Mammary epithelial cell (primary cell): ENCODE data around the gene RPH3AL.
"Not testable (repeated sequence)": the region's sequence is repeated elsewhere in the genome, so short reads cannot be mapped to it uniquely, and the experiment has no call there.

Experiments
- CTCF ChIP-seq, 2 donors: IDR thresholded peaks in 1 of 2; conservative IDR thresholded peaks in 1 of 2; 2 replicates each; pipeline ENCODE4 v1.5.1; 2011 to 2012; ENCODE audit warnings: inconsistent platforms in 2 of 2, low read length in 2 of 2, mild to moderate bottlenecking in 2 of 2, control low read depth in 1 of 2, low read depth in 1 of 2; ENCODE audit not compliant: insufficient read depth in 1 of 2; ENCODE audit errors: extremely low read depth in 1 of 2
- EZH2 ChIP-seq: IDR thresholded peaks from 2 replicates; pipeline ENCODE4 v1.6.1; 2012; ENCODE audit warnings: low read length, inconsistent platforms, borderline replicate concordance

GRCh38 chr17:224576-224975, 128.0 kb downstream of the RPH3AL start:
- TF ChIP-seq CTCF (conservative IDR thresholded peaks at IDR 0.05 in 1 of 2, IDR thresholded peaks at IDR 0.05 in 1 of 2; ENCODE audit: extremely low read depth in 1 of 2, insufficient read depth in 1 of 2, low read depth in 1 of 2, low read length in 2 of 2); EZH2: not testable (repeated sequence)
